Mesothelial cell of epicardium (in vitro differentiated cells): ENCODE results near the gene DUSP16. TPM values are rescaled to one million over a fixed set of nuclear protein-coding genes. Genes with fewer than 3 reads are reported as not detected.

Experiments
- DNase-seq, 2 experiments: peaks; one replicate each; pipeline ENCODE4 v3.0.0; 2021; ENCODE audit warnings: low spot score in 2 of 2; ENCODE audit not compliant: unreplicated experiment in 2 of 2
- H3K27ac Mint-ChIP-seq: 2 replicates; pipeline ENCODE4 v1.8.0; 2021; ENCODE audit warnings: mixed read lengths
- H3K27me3 Mint-ChIP-seq: 2 replicates; pipeline ENCODE4 v1.8.0; 2021; ENCODE audit warnings: low read depth, mixed read lengths
- H3K36me3 Mint-ChIP-seq: 2 replicates; pipeline ENCODE4 v1.8.0; 2021; ENCODE audit warnings: mixed read lengths
- H3K4me1 Mint-ChIP-seq: 2 replicates; pipeline ENCODE4 v1.8.0; 2021; ENCODE audit warnings: mixed read lengths
- H3K4me3 Mint-ChIP-seq: 2 replicates; pipeline ENCODE4 v1.8.0; 2021; ENCODE audit warnings: mild to moderate bottlenecking, moderate library complexity, mixed read lengths
- H3K9me3 Mint-ChIP-seq: 2 replicates; pipeline ENCODE4 v1.8.0; 2021; ENCODE audit warnings: mixed read lengths
- total RNA-seq: library from RNA; stranded (reverse); gene quantifications from 3 replicates; pipeline ENCODE4 v1.2.1, GENCODE V29; 2021
- TF ChIP-seq, protein P1 (sequence below): fragments of 200-600 bp; sonication (generic); IDR thresholded peaks from one replicate; pipeline ENCODE4 v1.5.0; 2021; ENCODE audit warnings: antibody characterized with exemption; ENCODE audit not compliant: unreplicated experiment

DUSP16 gene
- total RNA-seq, 1 donor from 2014 or later = 31.5 TPM

DNA sequence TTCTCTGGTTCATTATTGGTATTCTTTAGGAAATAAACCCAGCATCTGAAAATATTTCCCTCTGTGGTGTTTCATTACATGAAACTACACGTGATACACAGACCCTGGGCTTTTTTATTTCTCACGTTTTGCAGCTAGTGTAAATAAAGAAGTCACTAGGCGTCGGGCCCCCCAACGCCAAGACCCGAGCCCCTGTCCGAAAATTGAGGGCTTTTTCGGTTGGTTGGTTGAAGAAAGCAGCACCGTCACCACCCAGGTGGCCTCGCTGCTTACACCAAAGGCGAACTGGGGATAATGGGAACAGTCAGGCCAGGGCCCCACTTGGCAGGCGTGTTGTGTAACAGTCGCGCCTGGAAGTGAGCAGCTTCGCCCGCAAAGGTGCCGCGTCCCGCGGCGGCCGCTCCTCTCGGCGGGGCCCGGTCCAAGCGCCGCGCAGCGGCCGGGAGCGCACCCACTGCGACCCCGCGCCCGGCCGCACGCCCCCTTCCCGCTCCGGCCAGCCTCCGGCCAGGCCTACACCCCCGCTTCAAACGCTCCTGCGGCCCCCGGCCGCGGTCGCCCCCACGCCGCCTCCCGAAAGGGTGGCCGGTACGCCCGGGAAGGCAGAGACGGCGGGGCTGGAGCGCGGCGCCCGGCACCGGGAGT, 1.2 kb downstream of the DUSP16 start:
- Mint-ChIP-seq H3K4me3 (peak overlapping the region; percentile 88), H3K4me1 (peaks cover 29% of the 10 kb centered on the region), H3K27me3 (no peaks in the 10 kb centered on the region), H3K9me3 (peaks cover 6% of the 10 kb centered on the region), H3K27ac (peak overlapping the region; percentile 97), H3K36me3 (peaks cover 8% of the 10 kb centered on the region)
- DNase-seq = peak; percentile 31 to 64
- TF ChIP-seq, protein P1, sequence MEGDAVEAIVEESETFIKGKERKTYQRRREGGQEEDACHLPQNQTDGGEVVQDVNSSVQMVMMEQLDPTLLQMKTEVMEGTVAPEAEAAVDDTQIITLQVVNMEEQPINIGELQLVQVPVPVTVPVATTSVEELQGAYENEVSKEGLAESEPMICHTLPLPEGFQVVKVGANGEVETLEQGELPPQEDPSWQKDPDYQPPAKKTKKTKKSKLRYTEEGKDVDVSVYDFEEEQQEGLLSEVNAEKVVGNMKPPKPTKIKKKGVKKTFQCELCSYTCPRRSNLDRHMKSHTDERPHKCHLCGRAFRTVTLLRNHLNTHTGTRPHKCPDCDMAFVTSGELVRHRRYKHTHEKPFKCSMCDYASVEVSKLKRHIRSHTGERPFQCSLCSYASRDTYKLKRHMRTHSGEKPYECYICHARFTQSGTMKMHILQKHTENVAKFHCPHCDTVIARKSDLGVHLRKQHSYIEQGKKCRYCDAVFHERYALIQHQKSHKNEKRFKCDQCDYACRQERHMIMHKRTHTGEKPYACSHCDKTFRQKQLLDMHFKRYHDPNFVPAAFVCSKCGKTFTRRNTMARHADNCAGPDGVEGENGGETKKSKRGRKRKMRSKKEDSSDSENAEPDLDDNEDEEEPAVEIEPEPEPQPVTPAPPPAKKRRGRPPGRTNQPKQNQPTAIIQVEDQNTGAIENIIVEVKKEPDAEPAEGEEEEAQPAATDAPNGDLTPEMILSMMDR = no peak

DNA sequence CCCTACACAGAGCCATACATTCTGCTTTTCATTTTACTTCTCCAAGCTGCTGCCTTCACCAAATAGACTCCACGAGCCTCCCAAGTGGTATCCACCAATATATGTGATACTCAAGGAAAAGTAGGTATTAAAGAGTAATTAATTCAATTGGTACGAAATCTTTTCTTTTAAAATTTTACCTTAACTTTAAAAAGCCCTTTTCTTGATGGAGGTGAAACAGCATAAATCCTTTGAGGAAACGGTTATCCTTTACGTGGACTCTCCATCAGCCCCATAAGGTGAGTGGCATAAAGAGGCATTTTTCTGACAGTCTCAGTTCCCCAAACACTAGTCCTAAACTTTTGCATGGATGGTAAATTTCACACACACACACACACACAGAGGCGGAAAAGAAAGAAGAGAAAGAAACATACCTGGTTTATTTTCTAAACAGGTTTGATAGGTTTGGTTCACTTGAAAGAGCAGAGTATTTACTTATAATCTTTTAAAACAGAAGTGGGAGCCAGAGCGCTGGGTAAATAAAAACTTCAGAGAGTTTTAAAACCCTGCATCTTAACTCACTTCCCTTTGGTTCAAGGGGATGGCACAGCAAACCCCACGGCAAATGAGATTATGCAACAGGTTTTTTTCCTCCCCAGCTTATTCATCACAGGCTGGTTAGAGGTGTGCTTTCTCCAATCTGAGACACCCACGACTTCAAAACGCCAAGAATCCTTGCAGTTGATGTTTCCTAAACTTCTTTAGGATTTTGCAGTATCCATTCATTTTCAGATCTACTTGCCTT, 1.9 kb downstream of the DUSP16 start:
- Mint-ChIP-seq H3K4me3 (peak overlapping the region; percentile 88), H3K9me3 (peaks cover 6% of the 10 kb centered on the region), H3K27me3 (no peaks in the 10 kb centered on the region), H3K27ac (peak overlapping the region; percentile 97), H3K36me3 (peaks cover 8% of the 10 kb centered on the region), H3K4me1 (peaks cover 29% of the 10 kb centered on the region)
- TF ChIP-seq, protein P1 = no peak
- no peak for DNase-seq

DNA sequence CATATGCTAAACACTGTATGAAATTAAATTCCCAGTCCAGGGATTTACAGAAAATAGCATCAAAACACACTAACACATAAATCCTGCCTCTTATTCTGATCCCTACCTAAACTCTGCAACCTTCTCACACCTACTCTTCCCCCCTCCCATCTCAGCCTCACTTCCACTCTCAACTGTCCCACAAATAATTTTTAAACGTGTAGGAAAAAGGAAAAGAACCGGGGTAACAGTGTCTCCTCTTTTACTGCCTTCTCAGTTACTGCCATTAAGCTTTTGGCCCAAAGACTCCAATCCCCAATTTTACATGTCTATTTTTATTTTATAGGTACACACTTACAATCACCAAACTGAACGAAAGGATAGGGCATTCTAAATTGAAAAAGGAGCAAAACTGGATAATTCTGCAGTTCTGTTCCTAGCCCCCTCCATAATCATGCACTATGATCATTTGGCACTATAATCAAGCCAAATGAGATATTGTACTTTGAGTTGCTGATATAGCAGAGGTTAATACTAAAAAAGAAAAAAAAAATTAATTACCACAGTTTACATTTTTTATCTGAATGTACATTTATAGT, 2.9 kb downstream of the DUSP16 start:
- TF ChIP-seq, protein P1 = no peak
- peaks cover 6% of the 10 kb centered on the region for H3K36me3 Mint-ChIP-seq
- no peak for DNase-seq
- H3K4me3 Mint-ChIP-seq = peak overlapping the region; percentile 88
- H3K27me3 Mint-ChIP-seq = no peaks in the 10 kb centered on the region
- H3K27ac Mint-ChIP-seq = peak overlapping the region; percentile 18
- peaks cover 29% of the 10 kb centered on the region for H3K4me1 Mint-ChIP-seq
- H3K9me3 Mint-ChIP-seq = peaks cover 3% of the 10 kb centered on the region

DNA sequence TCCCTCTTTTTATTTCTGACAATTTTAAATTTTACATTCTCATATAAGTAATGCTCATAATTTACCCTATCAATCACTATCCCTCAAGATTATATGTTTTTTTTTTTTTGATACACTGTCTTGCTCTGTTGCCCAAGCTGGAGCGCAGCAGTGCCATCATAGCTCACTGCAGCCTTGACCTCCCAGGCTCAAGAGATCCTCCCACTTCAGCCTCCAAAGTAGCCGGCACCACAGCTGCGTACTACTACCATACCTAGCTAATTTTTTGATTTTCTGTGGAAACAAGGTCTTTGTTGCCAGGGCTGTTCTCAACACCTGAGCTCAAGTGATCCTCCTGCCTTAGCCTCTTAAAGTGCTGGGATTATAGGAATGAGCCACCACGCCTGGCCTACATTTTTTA, 4.4 kb downstream of the DUSP16 start:
- H3K27ac Mint-ChIP-seq = no peak overlapping the region
- H3K36me3 Mint-ChIP-seq = peaks cover 8% of the 10 kb centered on the region
- H3K27me3 Mint-ChIP-seq = no peaks in the 10 kb centered on the region
- TF ChIP-seq, protein P1 = no peak
- no peak overlapping the region for H3K4me3 Mint-ChIP-seq
- peaks cover 24% of the 10 kb centered on the region for H3K4me1 Mint-ChIP-seq
- no peak for DNase-seq
- peaks cover 3% of the 10 kb centered on the region for H3K9me3 Mint-ChIP-seq

DNA sequence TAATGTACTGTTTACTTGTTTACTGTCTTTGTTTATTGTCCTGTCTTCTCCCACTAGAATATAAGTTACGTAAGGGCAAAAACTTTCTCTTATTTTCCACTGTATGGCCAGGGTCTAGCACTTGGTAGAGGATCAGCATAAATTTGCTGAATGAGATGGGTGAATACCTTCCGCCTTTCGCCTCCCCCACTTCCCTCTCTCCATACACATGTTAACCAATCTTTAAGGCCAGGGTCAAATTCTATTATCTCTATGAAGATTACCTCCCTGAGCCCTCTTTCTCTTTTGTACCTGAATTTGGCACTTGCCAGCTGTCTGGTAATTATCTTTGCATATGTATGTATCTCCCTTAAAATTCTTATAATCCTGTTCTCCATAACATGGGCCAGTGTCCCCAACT, 4.9 kb downstream of the DUSP16 start:
- DNase-seq = no peak
- Mint-ChIP-seq H3K4me3 (no peak overlapping the region), H3K9me3 (peaks cover 3% of the 10 kb centered on the region), H3K4me1 (peaks cover 20% of the 10 kb centered on the region), H3K27ac (no peak overlapping the region), H3K36me3 (peaks cover 8% of the 10 kb centered on the region), H3K27me3 (no peaks in the 10 kb centered on the region)
- TF ChIP-seq, protein P1 = no peak
